NOMO-1 treated with dmso at 0.1 percent for 144 hours (cell line): ENCODE results near the gene TMEM131.

Source experiments
- DNase-seq: peaks from one replicate; lab custom pipeline; 2025; ENCODE audit not compliant: unreplicated experiment; lab: John Stamatoyannopoulos, UW

The TMEM131 gene

GRCh38 chr2:97992836-97993825, 2.6 kb downstream of the TMEM131 start:
- no peak for DNase-seq

GRCh38 chr2:97991081-97991856, 4.5 kb downstream of the TMEM131 start:
- no peak for DNase-seq

GRCh38 chr2:97988722-97989121, 7.0 kb downstream of the TMEM131 start:
- no peak for DNase-seq

- DNase-seq: no peak
Measured at GRCh38 chr2:97985998-97986397, 9.8 kb downstream of the TMEM131 start.

GRCh38 chr2:97983698-97984097, 12.1 kb downstream of the TMEM131 start:
- no peak for DNase-seq

GRCh38 chr2:97983134-97983533, 12.6 kb downstream of the TMEM131 start:
- no peak for DNase-seq

GRCh38 chr2:97982621-97983020, 13.1 kb downstream of the TMEM131 start:
- no peak for DNase-seq

- DNase-seq: no peak
Measured at GRCh38 chr2:97981961-97982360, 13.8 kb downstream of the TMEM131 start.

- no peak for DNase-seq
Measured at GRCh38 chr2:97979904-97980303, 15.8 kb downstream of the TMEM131 start.

- DNase-seq: no peak
Measured at GRCh38 chr2:97974471-97974870, 21.3 kb downstream of the TMEM131 start.

- no peak for DNase-seq
Measured at GRCh38 chr2:97970293-97971060, 25.3 kb downstream of the TMEM131 start.

- no peak for DNase-seq
Measured at GRCh38 chr2:97969081-97970067, 26.4 kb downstream of the TMEM131 start.

GRCh38 chr2:97967931-97968627, 27.7 kb downstream of the TMEM131 start:
- DNase-seq: no peak

- DNase-seq: no peak
Measured at GRCh38 chr2:97967216-97967592, 28.5 kb downstream of the TMEM131 start.

GRCh38 chr2:97966545-97967215, 29.1 kb downstream of the TMEM131 start:
- no peak for DNase-seq

GRCh38 chr2:97965116-97965515, 30.6 kb downstream of the TMEM131 start:
- no peak for DNase-seq

- no peak for DNase-seq
Measured at GRCh38 chr2:97963880-97964279, 31.9 kb downstream of the TMEM131 start.

GRCh38 chr2:97963079-97963406, 32.7 kb downstream of the TMEM131 start:
- no peak for DNase-seq

- no peak for DNase-seq
Measured at GRCh38 chr2:97961534-97961933, 34.2 kb downstream of the TMEM131 start.
